Thoracic aorta (tissue), 2 donors: ENCODE data around the gene HTR2A. TPM values are rescaled to one million over a fixed set of nuclear protein-coding genes. Genes with fewer than 3 reads are reported as not detected.

ENCODE experiments used
- ATAC-seq: fragments of 150-250 bp; one replicate; pipeline ENCODE4 v1.8.0; 2017; ENCODE audit warnings: low read depth; ENCODE audit not compliant: insufficient number of reproducible peaks, low FRiP score
- DNase-seq: peaks from one replicate; pipeline ENCODE4 v3.0.0-alpha.2; 2020; ENCODE audit warnings: low spot score
- H3K27ac ChIP-seq, 2 donors: fragments of 200-600 bp; sonication (generic); 1 replicate in 1 of 2; 2 replicates in 1 of 2; pipeline ENCODE4 v1.5.1; 2016; ENCODE audit warnings: mild to moderate bottlenecking in 2 of 2, moderate library complexity in 2 of 2
- H3K27me3 ChIP-seq: fragments of 200-600 bp; sonication (generic); replicated peaks from 2 replicates; pipeline ENCODE4 v1.6.0; 2016; ENCODE audit warnings: mild to moderate bottlenecking; ENCODE audit not compliant: insufficient read depth
- H3K36me3 ChIP-seq: fragments of 200-600 bp; sonication (generic); one replicate; pipeline ENCODE4 v1.5.1; 2016
- H3K4me1 ChIP-seq, 2 donors: fragments of 200-600 bp; sonication (generic); 1 replicate in 1 of 2; 2 replicates in 1 of 2; pipeline versions ENCODE4 v1.5.1 to v1.6.0; 2016; ENCODE audit warnings: low read depth in 2 of 2, mild to moderate bottlenecking in 1 of 2; ENCODE audit not compliant: control insufficient read depth in 1 of 2
- H3K4me3 ChIP-seq: fragments of 200-600 bp; sonication (generic); 2 replicates; pipeline ENCODE4 v1.5.1; 2016; ENCODE audit warnings: mild to moderate bottlenecking
- H3K9me3 ChIP-seq: fragments of 200-600 bp; sonication (generic); 2 replicates; pipeline ENCODE4 v1.5.1; 2016
- CTCF ChIP-seq: fragments of 200-600 bp; sonication (generic); IDR thresholded peaks from one replicate; pipeline ENCODE4 v1.5.1; 2019; ENCODE audit warnings: antibody characterized with exemption
- total RNA-seq, 2 donors: library from RNA; depleted of rRNA; stranded (reverse); fragments of >200 nt; gene quantifications; one replicate each; pipeline versions ENCODE4 v1.1.0 to v1.2.3, GENCODE V29; 2016

HTR2A gene
- total RNA-seq, 2 donors from 2014 or later = 1.4 to 2.6 TPM

- Histone ChIP-seq H3K27ac (no peak overlapping the region), H3K9me3 (no peaks in the 10 kb centered on the region), H3K27me3 (no peaks in the 10 kb centered on the region), H3K36me3 (no peaks in the 10 kb centered on the region), H3K4me3 (no peak overlapping the region), H3K4me1 (peaks cover 0 to under 1% of the 10 kb centered on the region in 2 donors)
- TF ChIP-seq CTCF = no peak
- DNase-seq (no peak), ATAC-seq (no peak)
These were observed 51.7 kb downstream of the HTR2A start for GRCh38 chr13:46845146-46845545.

GRCh38 chr13:46844431-46844830 is 52.4 kb downstream of the HTR2A start:
- no peaks in the 10 kb centered on the region for H3K9me3 ChIP-seq
- no peak for TF ChIP-seq CTCF
- no peak for ATAC-seq
- H3K4me3 ChIP-seq = no peak overlapping the region
- DNase-seq = no peak
- H3K4me1 ChIP-seq = no peaks in the 10 kb centered on the region
- H3K36me3 ChIP-seq = no peaks in the 10 kb centered on the region
- no peak overlapping the region for H3K27ac ChIP-seq
- no peaks in the 10 kb centered on the region for H3K27me3 ChIP-seq

- ATAC-seq (no peak), DNase-seq (no peak)
- no peaks in the 10 kb centered on the region for H3K36me3 ChIP-seq
- H3K27ac ChIP-seq = no peak overlapping the region
- no peaks in the 10 kb centered on the region for H3K9me3 ChIP-seq
- TF ChIP-seq CTCF = no peak
- H3K27me3 ChIP-seq = no peaks in the 10 kb centered on the region
- no peaks in the 10 kb centered on the region for H3K4me1 ChIP-seq
- no peak overlapping the region for H3K4me3 ChIP-seq
These were observed 57.5 kb downstream of the HTR2A start for GRCh38 chr13:46839399-46839798.

- ATAC-seq = no peak
- H3K27me3 ChIP-seq = no peaks in the 10 kb centered on the region
- no peak overlapping the region for H3K27ac ChIP-seq
- DNase-seq = no peak
- no peaks in the 10 kb centered on the region for H3K4me1 ChIP-seq
- no peak overlapping the region for H3K4me3 ChIP-seq
- no peak for TF ChIP-seq CTCF
- H3K36me3 ChIP-seq = no peaks in the 10 kb centered on the region
- H3K9me3 ChIP-seq = no peaks in the 10 kb centered on the region
These were observed 62.2 kb downstream of the HTR2A start for GRCh38 chr13:46834657-46835056.

- H3K4me1 ChIP-seq = no peaks in the 10 kb centered on the region
- no peak for ATAC-seq
- H3K36me3 ChIP-seq = no peaks in the 10 kb centered on the region
- no peak overlapping the region for H3K27ac ChIP-seq
- no peak overlapping the region for H3K4me3 ChIP-seq
- DNase-seq = no peak
- no peaks in the 10 kb centered on the region for H3K27me3 ChIP-seq
- H3K9me3 ChIP-seq = no peaks in the 10 kb centered on the region
- TF ChIP-seq CTCF = peak; percentile 66
These were observed 65.2 kb downstream of the HTR2A start for GRCh38 chr13:46831588-46832194.
